ENCODE results near the gene DUS1L.

- TF ChIP-seq EZH2 (IDR thresholded peaks at IDR 0.05) (no peak), YY1 (IDR thresholded peaks at IDR 0.05; ENCODE audit: extremely low read depth, insufficient replicate concordance, low read depth, low read length) (no peak), FOSL1 (IDR thresholded peaks at IDR 0.05; ENCODE audit: low read depth) (no peak), POLR2AphosphoS5 (IDR thresholded peaks at IDR 0.05; ENCODE audit: low read depth, low read length) (no peak), SP1 (IDR thresholded peaks at IDR 0.05; ENCODE audit: low read depth) (no peak)
These were observed 14.6 kb upstream of the DUS1L start for GRCh38 chr17:82080048-82080788.
